OCI-LY7 (cell line): ENCODE results near the gene FHOD3.

Experiments
- EZH2phosphoT487 ChIP-seq: fragments of 200-600 bp; sonication (generic); IDR thresholded peaks from 2 replicates; pipeline ENCODE4 v1.6.1; 2018; ENCODE audit warnings: low read depth, borderline replicate concordance, mild to moderate bottlenecking, mixed run types, antibody characterized with exemption, low read length, moderate library complexity, mixed read lengths
- TF ChIP-seq, protein P1 (sequence below): fragments of 200-600 bp; sonication (generic); conservative IDR thresholded peaks from 2 replicates; pipeline ENCODE4 v1.5.1; 2014; ENCODE audit warnings: mild to moderate bottlenecking, antibody characterized with exemption, low read length, moderate library complexity, mixed read lengths

DNA sequence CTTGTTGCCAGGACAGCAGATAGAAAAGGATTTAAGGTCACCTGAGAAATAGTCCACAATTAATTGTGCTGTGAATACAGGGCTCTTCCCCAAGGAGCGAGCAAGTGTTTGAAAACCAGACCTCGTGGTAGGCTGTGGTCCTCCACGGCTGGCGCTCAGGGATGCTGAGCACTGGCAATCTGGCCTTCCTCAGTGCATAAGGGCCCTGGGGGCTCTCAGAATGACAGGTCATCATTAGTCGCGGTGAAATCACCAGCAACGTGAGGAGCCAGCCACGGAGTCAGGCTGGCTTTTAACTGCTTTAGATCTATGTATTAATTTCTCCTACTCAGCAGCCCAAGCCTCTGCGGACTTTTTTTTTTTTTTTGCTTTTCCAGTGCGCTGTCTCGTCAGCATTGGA is 148.5 kb downstream of the FHOD3 start:
- no peak for TF ChIP-seq EZH2phosphoT487
- TF ChIP-seq, protein P1, sequence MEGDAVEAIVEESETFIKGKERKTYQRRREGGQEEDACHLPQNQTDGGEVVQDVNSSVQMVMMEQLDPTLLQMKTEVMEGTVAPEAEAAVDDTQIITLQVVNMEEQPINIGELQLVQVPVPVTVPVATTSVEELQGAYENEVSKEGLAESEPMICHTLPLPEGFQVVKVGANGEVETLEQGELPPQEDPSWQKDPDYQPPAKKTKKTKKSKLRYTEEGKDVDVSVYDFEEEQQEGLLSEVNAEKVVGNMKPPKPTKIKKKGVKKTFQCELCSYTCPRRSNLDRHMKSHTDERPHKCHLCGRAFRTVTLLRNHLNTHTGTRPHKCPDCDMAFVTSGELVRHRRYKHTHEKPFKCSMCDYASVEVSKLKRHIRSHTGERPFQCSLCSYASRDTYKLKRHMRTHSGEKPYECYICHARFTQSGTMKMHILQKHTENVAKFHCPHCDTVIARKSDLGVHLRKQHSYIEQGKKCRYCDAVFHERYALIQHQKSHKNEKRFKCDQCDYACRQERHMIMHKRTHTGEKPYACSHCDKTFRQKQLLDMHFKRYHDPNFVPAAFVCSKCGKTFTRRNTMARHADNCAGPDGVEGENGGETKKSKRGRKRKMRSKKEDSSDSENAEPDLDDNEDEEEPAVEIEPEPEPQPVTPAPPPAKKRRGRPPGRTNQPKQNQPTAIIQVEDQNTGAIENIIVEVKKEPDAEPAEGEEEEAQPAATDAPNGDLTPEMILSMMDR, result no peak
